Naive B cell (primary cell): ENCODE measurements around the gene MEOX2. TPM values are rescaled to one million over a fixed set of nuclear protein-coding genes. Genes with fewer than 3 reads are reported as not detected.

Experiments
- ATAC-seq, 2 donors: fragments of 150-1000 bp; cut with Tn5 transposase; 2 replicates each; pipeline ENCODE4 v1.10.0; 2021; ENCODE audit warnings: low read depth in 2 of 2, mild to moderate bottlenecking in 2 of 2, moderate library complexity in 2 of 2
- DNase-seq: peaks from one replicate; pipeline ENCODE4 v3.0.0; 2022
- H3K27ac Mint-ChIP-seq, 6 donors: one replicate each; pipeline ENCODE4 v1.8.0; 2020 to 2022; ENCODE audit warnings: mild to moderate bottlenecking in 6 of 6, mixed read lengths in 6 of 6, moderate library complexity in 5 of 6, inconsistent platforms in 2 of 6
- H3K27me3 Mint-ChIP-seq, 3 donors: one replicate each; pipeline ENCODE4 v1.8.0; 2021 to 2022; ENCODE audit warnings: mixed read lengths in 3 of 3, mild to moderate bottlenecking in 1 of 3
- H3K36me3 Mint-ChIP-seq, 2 donors: one replicate each; pipeline ENCODE4 v1.8.0; 2020 to 2022; ENCODE audit warnings: mixed read lengths in 2 of 2, inconsistent platforms in 1 of 2, mild to moderate bottlenecking in 1 of 2
- H3K4me1 Mint-ChIP-seq, 3 donors: one replicate each; pipeline ENCODE4 v1.8.0; 2020 to 2022; ENCODE audit warnings: mixed read lengths in 3 of 3, inconsistent platforms in 1 of 3, mild to moderate bottlenecking in 1 of 3, moderate library complexity in 1 of 3
- H3K4me3 Mint-ChIP-seq, 8 donors: one replicate each; pipeline ENCODE4 v1.8.0; 2020 to 2022; ENCODE audit warnings: mild to moderate bottlenecking in 8 of 8, mixed read lengths in 8 of 8, moderate library complexity in 8 of 8, inconsistent platforms in 2 of 8
- H3K9me3 Mint-ChIP-seq, 7 donors: one replicate each; pipeline ENCODE4 v1.8.0; 2020 to 2022; ENCODE audit warnings: mixed read lengths in 7 of 7, mild to moderate bottlenecking in 5 of 7, inconsistent platforms in 2 of 7, moderate library complexity in 1 of 7
- polyA plus RNA-seq, 6 donors: library from polyadenylated mRNA; unstranded; fragments of 300-500 nt; fragmentation: Illumina TruSeq; gene quantifications; one replicate each; pipeline ENCODE4 v1.2.3, GENCODE V29; 2021; ENCODE audit warnings: low read depth in 6 of 6

The MEOX2 gene
- polyA plus RNA-seq, 6 donors from 2014 or later, result not detected

DNA sequence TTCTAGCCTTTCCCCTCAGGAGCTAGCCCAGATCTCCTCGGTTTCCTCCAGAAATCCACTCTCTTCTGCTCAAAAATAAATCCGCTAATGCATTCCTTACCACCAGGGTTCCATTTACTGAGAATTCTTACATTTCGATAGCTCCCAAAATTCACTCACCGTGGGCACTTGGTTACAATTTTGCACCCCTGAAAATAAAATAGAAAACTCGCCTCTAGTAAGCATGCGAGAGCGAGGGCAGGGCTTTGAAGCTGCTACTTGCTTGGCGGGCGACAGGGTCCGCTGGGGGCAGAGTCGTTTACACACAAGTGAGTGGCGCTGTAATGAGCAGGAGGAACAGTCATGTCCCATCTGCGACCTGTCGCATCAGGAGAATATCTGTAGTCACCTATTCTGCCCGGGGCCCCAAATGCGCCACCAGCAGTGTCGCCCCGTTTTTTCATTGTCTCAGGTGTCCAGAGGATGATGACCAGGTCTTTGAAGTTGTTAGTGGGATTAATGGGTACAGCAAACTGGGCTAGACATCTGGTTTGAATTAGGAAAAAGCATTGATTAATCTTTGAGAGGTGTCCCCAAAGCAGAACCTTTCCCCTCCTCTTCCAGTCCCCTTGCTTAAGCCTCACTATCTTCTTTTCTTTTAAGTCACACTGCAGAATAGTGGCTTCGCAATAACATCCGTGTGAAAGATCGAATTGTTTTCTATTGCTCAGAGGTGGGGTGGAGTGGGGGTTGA is 1.2 kb upstream of the MEOX2 start:
- Mint-ChIP-seq H3K4me3 (peak overlapping the region in 1 of 8 donors; percentile 12), H3K9me3 (peaks cover 0 to 4% (median 0%) of the 10 kb centered on the region in 7 donors), H3K36me3 (peaks cover 0 to 8% of the 10 kb centered on the region in 2 donors), H3K4me1 (no peaks in the 10 kb centered on the region), H3K27ac (no peak overlapping the region), H3K27me3 (peaks cover 20 to 43% (median 25%) of the 10 kb centered on the region in 3 donors)
- ATAC-seq (no peak), DNase-seq (no peak)

DNA sequence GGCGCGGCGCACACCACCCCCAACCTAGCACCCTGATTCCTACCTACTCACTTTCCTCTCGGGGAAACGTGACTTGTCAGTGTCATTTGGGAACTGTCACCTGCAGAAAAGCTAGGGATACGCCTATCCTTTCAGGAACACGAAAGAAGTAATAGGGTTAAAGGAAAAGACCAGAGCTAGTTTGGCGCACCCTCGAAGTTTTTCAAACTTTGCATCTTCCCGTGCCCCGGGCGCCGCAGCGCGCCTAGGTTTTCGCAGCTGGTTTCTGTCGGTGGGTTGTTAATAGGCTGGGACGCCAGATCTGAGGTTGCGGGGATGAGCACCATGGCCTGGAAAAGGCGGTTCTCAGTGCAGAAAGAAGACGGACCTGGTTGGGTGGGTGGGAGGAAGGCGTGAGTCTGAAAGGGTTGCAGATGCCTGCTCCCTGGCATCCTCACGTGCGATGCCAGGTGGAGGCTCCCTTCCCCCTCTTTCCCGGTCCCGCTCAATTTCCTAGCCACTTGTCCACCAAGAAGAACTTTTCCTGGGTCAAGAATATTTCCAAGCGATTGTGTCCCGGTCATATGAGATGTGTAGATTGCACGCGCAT is 568 bp upstream of the MEOX2 start:
- peaks cover 0 to 4% (median 0%) of the 10 kb centered on the region in 7 donors for H3K9me3 Mint-ChIP-seq
- DNase-seq (no peak), ATAC-seq (no peak)
- H3K27me3 Mint-ChIP-seq, result peaks cover 20 to 43% (median 25%) of the 10 kb centered on the region in 3 donors
- no peak overlapping the region for H3K27ac Mint-ChIP-seq
- H3K4me1 Mint-ChIP-seq, result no peaks in the 10 kb centered on the region
- H3K36me3 Mint-ChIP-seq, result peaks cover 0 to 8% of the 10 kb centered on the region in 2 donors
- H3K4me3 Mint-ChIP-seq, result no peak overlapping the region

DNA sequence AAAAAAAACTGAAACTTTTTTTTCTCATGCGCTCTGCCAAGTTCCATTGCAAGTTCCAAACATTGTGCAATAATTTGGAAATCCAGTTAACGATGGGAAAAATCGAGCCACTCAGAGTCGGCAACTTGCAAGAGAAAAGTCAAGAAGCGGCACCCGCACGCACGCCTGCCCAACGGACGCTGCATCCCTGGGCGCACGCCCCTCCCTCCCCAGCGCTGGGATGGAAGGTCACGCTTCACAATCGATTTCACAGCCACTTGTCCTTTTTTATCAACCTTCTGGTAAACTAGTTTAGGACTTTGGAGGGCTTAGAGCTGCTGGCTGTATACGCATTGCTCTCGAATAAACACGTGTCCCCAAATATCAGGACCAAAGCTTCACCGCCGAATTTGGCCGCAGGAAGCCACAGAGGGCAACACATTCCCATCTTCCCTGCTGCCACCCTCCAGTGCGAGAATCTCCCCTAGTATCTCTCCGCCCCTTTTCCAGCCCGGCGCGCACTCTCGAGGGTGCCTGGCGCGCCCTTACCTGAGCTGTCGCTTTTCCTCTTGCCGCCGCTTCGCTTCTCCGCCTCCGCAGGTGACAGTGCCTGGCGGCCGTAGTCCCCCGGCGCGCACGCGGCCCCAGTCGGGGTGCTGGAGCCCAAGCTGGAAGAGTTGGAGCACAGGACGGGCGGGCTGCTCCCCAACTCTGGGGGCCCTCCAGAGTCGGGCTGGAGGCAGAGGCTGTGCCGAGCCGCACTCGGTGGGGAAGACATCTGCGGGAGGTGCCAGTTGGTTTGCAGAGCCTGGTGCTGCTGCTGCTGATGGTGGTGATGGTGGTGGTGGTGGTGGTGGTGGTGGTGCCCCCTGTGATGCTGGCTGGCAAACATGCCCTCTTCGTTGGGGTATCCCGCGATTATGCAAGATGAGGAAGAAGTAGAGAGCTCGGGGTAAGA is 857 bp downstream of the MEOX2 start:
- Mint-ChIP-seq H3K4me3 (peak overlapping the region in 1 of 8 donors; percentile 42), H3K4me1 (no peaks in the 10 kb centered on the region), H3K27me3 (peaks cover 20 to 43% (median 25%) of the 10 kb centered on the region in 3 donors), H3K36me3 (peaks cover 0 to 8% of the 10 kb centered on the region in 2 donors), H3K9me3 (peaks cover 0 to 4% (median 0%) of the 10 kb centered on the region in 7 donors), H3K27ac (no peak overlapping the region)
- ATAC-seq, result no peak
- no peak for DNase-seq

DNA sequence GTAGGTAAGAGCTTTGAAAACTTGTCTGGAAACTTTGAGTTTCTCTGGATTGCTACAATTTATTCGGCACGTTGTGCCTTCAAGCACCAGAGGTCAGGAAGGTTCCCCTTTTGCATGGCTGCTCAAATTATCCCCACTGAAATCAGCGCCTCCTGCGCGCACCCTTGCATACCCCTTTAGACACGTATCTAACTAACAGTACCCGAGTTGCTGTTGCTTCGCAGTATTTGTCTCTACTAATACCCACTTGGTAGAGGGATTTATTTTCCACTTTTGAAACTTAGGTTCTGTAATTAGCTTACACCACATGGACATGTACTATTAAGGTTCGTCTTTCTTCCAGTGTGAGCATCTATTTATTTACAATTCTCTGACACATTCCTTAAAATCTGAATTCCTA is 1.6 kb downstream of the MEOX2 start:
- Mint-ChIP-seq H3K27ac (no peak overlapping the region), H3K36me3 (peaks cover 0 to 8% of the 10 kb centered on the region in 2 donors), H3K27me3 (peaks cover 20 to 43% (median 25%) of the 10 kb centered on the region in 3 donors), H3K4me1 (no peaks in the 10 kb centered on the region), H3K4me3 (no peak overlapping the region), H3K9me3 (peaks cover 0 to 4% (median 0%) of the 10 kb centered on the region in 7 donors)
- ATAC-seq (no peak), DNase-seq (no peak)

DNA sequence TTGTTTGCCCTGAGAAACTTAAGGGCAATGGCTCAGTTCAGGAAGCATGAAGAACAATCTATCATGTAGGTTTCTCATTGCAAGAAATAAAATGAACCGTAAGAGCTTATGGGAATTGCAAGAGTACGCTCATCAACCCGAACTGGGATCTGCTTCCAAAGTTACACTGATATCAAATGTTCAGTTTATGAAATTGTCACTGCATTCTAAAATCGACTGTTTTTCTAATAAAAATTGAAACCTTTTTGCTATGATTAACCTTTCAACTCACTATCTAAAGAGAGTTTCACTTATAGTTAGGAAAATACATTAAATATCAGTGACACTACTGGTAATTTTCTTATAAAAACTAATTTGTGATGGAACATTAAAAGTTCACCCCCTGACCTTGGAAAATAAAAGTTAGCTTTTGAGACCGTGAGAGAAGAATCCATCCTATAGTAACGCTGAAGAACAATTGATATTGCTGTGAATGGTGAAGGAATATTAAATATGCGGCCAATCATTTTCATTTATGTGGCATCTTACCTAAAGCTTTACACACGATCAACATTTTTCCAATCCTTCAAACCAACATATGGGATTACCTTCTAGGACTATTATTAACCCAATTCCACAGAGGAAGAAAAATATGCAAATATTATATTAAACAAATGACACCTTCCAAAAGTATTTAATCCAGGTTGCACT is 2.2 kb downstream of the MEOX2 start:
- no peaks in the 10 kb centered on the region for H3K4me1 Mint-ChIP-seq
- H3K27me3 Mint-ChIP-seq, result peaks cover 20 to 43% (median 25%) of the 10 kb centered on the region in 3 donors
- H3K9me3 Mint-ChIP-seq, result peaks cover 0 to 4% (median 0%) of the 10 kb centered on the region in 7 donors
- H3K4me3 Mint-ChIP-seq, result no peak overlapping the region
- DNase-seq (no peak), ATAC-seq (no peak)
- no peak overlapping the region for H3K27ac Mint-ChIP-seq
- H3K36me3 Mint-ChIP-seq, result peaks cover 0 to 8% of the 10 kb centered on the region in 2 donors

DNA sequence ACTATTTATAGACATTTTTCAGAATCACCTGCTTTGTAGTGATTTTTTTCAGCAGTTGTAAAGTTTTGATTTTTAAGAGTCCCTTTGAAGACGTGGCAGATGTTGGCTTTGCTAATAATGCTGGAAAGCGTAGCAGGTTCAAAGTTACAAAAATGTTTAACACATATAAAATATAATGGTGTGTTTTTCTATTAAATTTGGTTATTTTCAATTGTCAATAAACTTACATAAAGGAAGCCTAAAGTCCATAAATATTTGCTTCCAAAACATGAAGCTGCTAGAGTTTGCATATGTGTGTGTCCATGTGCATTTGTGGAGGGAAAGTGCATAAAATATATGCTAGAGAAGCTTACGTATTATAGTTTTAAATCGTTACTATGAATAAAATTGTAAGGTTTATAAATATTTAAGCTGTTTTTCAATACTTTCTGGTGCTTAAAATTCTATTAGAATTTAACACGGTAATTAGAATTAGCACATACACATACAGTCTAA is 3.7 kb downstream of the MEOX2 start:
- peaks cover 0 to 8% of the 10 kb centered on the region in 2 donors for H3K36me3 Mint-ChIP-seq
- DNase-seq (no peak), ATAC-seq (no peak)
- H3K27me3 Mint-ChIP-seq, result peaks cover 15 to 37% (median 20%) of the 10 kb centered on the region in 3 donors
- peaks cover 0 to 4% (median 0%) of the 10 kb centered on the region in 7 donors for H3K9me3 Mint-ChIP-seq
- no peak overlapping the region for H3K27ac Mint-ChIP-seq
- H3K4me1 Mint-ChIP-seq, result no peaks in the 10 kb centered on the region
- H3K4me3 Mint-ChIP-seq, result no peak overlapping the region

DNA sequence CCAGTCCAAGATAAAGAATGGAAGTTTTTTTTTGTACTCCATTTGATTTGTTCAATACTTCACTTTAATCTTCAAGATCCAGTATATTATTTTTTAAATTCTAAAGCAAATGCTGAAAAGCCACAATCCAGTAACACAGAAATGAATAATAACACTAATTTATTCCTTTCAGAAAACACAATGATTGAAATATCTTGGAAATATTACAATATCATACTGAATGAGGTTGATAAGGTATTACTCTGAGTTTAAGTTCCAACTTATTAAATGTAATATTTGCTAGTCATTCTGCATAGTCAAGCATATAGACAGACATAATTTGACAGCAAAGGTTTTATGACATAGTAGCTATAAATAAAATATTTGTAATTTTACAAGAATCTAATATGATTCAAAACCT is 4.4 kb downstream of the MEOX2 start:
- H3K36me3 Mint-ChIP-seq, result peaks cover 0 to 8% of the 10 kb centered on the region in 2 donors
- H3K27ac Mint-ChIP-seq, result no peak overlapping the region
- H3K4me1 Mint-ChIP-seq, result no peaks in the 10 kb centered on the region
- no peak overlapping the region for H3K4me3 Mint-ChIP-seq
- DNase-seq (no peak), ATAC-seq (no peak)
- H3K9me3 Mint-ChIP-seq, result peaks cover 0 to 4% (median 0%) of the 10 kb centered on the region in 7 donors
- H3K27me3 Mint-ChIP-seq, result peaks cover 10 to 30% (median 18%) of the 10 kb centered on the region in 3 donors

DNA sequence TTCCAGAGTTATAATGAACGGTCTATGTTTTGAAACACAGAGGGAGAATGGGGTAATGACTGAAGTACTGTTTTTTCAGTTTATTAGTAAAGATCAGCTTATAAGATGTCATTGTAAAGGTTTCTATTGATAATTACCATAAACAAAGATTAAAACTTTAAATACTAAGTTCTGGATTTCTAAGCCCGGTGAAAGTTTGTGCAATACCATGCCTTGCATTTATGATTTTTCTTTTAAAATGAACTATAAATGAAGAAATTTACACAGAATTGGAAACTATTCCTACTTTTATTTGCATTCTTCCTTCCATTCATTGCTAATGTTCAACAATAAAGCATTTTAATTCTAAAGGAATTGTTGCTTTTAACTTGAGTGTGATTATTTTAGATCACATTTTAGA is 4.9 kb downstream of the MEOX2 start:
- no peaks in the 10 kb centered on the region for H3K4me1 Mint-ChIP-seq
- H3K27ac Mint-ChIP-seq, result no peak overlapping the region
- peaks cover 10 to 25% (median 13%) of the 10 kb centered on the region in 3 donors for H3K27me3 Mint-ChIP-seq
- peaks cover 0 to 4% (median 0%) of the 10 kb centered on the region in 7 donors for H3K9me3 Mint-ChIP-seq
- peaks cover 0 to 6% of the 10 kb centered on the region in 2 donors for H3K36me3 Mint-ChIP-seq
- no peak overlapping the region for H3K4me3 Mint-ChIP-seq
- ATAC-seq (no peak), DNase-seq (no peak)

DNA sequence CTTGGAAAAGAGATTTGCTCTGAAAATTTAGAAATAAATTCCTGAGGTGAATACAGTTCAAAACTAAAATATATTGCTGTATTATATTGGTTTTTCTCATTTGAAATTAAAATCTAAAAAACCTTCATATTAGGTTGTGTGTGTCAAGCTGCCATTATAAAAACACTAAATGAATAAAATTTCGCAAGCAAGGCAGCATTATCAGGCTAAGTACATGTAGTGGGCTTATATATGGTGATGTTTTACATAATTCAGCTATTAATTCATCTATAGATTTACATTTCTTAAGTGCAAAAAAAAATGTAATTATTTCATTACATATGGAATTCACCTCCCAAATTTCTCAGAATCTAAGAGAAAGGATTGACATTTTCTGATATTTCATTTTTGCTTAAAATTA is 5.3 kb downstream of the MEOX2 start:
- H3K4me1 Mint-ChIP-seq, result no peaks in the 10 kb centered on the region
- H3K27me3 Mint-ChIP-seq, result peaks cover 8 to 21% (median 9%) of the 10 kb centered on the region in 3 donors
- no peak overlapping the region for H3K27ac Mint-ChIP-seq
- no peak for DNase-seq
- no peak for ATAC-seq
- H3K4me3 Mint-ChIP-seq, result no peak overlapping the region
- H3K36me3 Mint-ChIP-seq, result peaks cover 0 to 2% of the 10 kb centered on the region in 2 donors
- H3K9me3 Mint-ChIP-seq, result peaks cover 0 to 1% (median 0%) of the 10 kb centered on the region in 7 donors

DNA sequence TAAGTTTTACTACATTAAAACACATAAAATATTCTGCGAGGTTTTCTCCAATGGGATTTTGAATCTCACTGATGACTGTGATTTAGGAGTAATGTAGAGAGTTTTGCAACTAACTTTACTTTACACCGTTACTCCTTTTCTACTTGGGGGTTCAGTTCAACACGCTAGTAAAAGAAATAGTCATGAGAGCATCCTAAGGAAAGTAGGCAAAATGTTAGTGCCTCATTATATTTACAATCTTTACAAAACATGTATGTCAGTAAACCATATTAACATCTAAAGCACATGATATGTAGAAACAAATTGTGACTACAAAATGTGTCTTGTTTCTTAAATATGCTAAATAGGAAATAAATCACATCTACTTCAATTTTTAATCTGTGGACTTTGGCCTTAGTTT is 6.0 kb downstream of the MEOX2 start:
- Mint-ChIP-seq H3K4me1 (no peaks in the 10 kb centered on the region), H3K36me3 (no peaks in the 10 kb centered on the region), H3K27ac (no peak overlapping the region), H3K4me3 (no peak overlapping the region), H3K27me3 (peaks cover 1 to 13% (median 4%) of the 10 kb centered on the region in 3 donors), H3K9me3 (no peaks in the 10 kb centered on the region)
- ATAC-seq, result no peak
- DNase-seq, result no peak

DNA sequence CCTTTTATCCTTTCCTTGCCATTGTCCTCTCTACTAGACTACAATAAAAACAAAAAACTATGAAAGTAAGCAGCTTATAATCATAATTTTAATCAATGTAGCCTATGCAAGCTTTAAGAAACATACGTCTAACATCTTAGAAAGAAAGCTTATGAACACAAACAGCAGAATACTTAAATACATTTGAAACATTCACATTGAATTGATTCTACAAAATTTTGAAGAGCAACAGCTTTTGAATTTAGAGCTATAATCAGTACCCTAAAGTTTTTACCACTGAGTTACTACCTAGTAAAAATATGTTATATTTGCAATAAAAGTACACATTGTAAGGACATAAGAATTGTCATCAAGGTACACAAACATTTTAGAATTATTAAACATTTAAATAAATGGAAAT is 7.2 kb downstream of the MEOX2 start:
- H3K36me3 Mint-ChIP-seq, result no peaks in the 10 kb centered on the region
- H3K4me3 Mint-ChIP-seq, result no peak overlapping the region
- H3K9me3 Mint-ChIP-seq, result no peaks in the 10 kb centered on the region
- H3K27ac Mint-ChIP-seq, result no peak overlapping the region
- H3K4me1 Mint-ChIP-seq, result no peaks in the 10 kb centered on the region
- DNase-seq (no peak), ATAC-seq (no peak)
- peaks cover 0 to 3% (median 2%) of the 10 kb centered on the region in 3 donors for H3K27me3 Mint-ChIP-seq

DNA sequence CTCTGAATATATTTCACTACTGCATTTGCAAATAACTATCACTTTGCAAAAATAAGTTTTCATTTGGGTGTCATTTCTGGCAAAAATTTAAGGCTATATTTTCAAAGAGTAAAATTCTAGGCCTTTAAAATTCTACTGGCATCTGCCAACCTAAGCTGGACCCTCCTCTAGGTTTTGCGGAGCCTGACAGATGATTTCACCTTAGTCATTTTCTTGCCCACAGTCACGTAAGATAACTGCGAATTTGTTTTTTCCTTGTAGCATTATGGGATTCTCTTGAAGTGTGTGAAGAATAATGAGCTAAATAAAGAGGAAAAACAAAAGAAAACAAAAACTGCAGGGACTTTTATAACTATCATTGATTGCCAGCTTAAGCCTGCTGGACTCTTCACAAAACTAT is 7.8 kb downstream of the MEOX2 start:
- no peaks in the 10 kb centered on the region for H3K36me3 Mint-ChIP-seq
- H3K9me3 Mint-ChIP-seq, result no peaks in the 10 kb centered on the region
- H3K4me1 Mint-ChIP-seq, result no peaks in the 10 kb centered on the region
- no peak overlapping the region for H3K27ac Mint-ChIP-seq
- DNase-seq (no peak), ATAC-seq (no peak)
- no peak overlapping the region for H3K4me3 Mint-ChIP-seq
- H3K27me3 Mint-ChIP-seq, result no peaks in the 10 kb centered on the region

DNA sequence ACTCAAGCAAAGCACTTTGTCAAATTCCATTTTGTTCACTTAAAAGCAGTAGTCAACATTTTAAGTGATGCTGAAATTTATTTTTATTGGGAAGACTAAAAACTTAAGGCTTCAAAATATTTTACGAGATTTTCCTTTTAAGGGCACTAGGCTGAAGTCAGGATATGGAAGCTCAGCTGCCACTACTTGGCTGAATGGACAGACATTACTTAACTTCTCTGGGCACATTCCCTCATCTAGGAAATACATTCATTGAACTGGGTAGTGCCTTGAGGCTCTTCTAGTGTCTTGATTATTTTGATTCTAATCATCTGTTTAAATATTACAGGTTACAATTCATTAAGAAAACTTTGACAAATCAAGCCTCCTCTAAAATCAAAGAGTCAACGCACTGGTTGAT is 11.1 kb downstream of the MEOX2 start:
- no peak for DNase-seq
- Mint-ChIP-seq H3K27ac (no peak overlapping the region), H3K9me3 (peaks cover 0 to 2% (median 0%) of the 10 kb centered on the region in 7 donors), H3K27me3 (no peaks in the 10 kb centered on the region), H3K4me1 (no peaks in the 10 kb centered on the region), H3K4me3 (no peak overlapping the region), H3K36me3 (no peaks in the 10 kb centered on the region)
- ATAC-seq, result no peak
